Measurements from ENCODE around the gene SYT8.

GRCh38 chr11:1843796-1844195 lies 9.0 kb downstream of the SYT8 start:
- TF ChIP-seq POLR2A (IDR thresholded peaks at IDR 0.05) = no peak
- TF ChIP-seq CTCF (IDR thresholded peaks at IDR 0.05) = no peak

Data from breast epithelium (tissue), 3 donors.